ENCODE data around the gene THSD8.

The THSD8 gene

DNA sequence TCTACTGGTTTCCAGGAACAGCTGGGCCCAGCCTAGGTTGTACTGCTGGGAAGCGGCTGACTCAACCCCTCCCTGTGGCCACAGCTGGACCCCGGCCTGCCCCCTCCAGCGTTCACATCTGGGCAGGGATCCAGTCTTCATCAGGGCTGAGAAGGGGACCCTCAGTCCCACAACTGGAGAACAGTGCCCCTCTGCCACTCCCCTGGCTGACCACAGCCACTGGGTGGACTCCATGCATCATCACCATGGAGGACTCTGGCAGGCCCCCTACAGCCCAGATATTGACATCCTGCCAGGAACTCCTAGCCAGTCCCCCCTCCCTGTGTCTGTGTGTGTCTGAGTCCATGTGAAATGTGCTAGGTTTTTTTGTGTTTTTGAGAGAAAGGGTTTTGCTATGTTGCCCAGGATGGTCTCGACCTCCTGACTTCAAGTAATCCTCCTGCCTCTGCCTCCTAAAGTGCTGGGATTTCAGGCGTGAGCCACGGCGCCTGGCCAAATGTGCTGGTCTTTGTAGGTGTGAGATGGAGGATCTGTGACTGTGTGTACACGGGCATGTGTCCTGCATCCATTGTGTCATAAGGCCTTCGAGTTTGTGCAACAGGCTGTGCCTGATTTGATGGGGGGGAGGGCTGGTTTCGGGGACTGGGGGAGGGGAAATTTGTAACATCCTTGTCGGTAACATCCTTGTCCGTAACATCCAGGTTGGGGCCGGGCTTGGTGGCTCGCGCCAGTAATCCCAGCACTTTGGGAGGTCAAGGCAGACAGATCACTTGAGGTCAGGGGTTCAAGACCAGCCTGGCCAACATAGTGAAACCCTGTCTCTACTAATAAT, 22.5 kb upstream of the THSD8 start:
- no peak for DNase-seq (ENCODE audit: low read depth in 2 of 2)

DNA sequence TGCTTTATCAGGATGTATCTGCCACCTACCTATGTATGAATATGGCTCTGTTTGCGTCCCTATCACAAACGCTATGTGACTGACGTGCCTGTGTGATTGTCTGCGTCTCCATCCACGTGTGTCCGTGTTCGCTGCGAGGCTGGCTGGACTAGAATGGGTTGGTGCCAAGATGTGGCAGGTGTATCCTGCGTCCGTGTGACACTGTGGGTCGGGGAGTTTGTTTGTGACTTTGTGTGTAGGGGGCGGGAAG, 19.8 kb upstream of the THSD8 start:
- no peak for DNase-seq (ENCODE audit: low read depth in 2 of 2)

DNA sequence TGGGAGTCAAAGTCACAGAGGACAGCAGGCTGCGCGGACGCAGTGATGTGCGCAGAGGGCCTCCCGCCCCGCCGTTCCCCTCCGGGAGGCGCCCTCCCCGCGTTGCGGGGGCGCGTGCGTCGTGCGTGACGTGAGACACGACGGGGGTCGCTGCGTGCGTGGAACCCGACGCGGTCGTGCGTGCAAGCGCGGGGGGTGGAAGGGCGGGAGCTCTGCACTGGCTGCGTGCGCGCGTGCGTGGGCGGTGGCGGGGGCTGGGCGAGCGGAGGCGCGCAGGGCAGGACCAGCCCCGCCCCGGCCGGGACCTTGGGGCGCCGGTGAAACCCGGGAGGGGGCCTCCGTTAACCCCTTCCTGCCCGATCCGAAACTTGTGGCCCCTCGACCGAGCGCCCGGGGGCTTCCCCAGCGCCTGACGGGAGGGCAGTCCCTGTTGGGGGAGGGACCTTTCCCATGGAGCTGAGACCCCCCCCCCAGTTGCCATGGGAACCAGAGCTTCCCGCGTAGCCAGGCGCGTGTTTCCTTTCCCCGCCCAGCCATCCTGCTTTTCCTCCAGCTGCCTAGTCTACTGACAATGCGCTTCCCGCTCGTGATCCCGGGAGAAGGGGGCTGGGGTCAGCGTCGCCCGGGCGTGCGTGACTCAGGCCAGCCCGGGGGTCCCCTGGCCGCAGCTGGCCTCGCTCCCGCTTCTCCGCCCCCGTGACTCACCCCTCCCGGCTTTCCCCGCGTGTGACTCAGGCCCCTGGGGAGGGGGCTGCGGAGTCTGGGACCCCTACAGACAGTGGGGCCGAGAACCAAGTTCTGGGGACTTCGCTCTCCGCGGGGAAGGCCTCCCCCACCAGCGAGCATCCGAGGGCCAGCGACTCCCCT, 19.2 kb upstream of the THSD8 start:
- peak; percentile 90 to 91 for DNase-seq (ENCODE audit: low read depth in 2 of 2)

DNA sequence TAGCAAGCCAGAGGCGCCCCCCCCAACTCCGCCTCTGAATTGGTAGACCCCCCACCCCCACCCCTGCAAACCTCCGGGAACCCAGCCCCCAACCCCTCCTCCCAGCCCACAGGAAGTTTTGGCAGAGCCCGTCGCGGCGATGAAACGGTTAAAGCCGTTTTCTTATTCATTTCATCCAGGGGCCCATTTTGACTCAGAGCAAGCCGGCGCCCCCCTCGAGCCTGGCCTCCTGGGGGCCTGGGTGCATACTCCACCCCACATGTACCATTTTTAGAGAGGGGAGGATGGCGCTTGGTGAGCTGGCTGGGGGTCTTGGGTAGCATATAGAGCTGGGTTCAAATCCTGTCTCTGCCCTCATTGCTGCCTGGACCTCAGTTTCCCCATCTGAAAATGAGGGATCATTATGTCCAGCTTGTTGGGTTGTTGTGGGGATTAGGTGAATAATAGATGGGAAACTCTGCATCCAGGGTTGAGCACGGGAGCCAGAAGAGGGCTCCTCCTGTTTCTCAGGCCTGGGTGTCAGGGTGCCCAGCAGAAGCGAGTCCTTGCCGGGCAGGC, 18.5 kb upstream of the THSD8 start:
- DNase-seq (ENCODE audit: low read depth in 2 of 2) = no peak

DNA sequence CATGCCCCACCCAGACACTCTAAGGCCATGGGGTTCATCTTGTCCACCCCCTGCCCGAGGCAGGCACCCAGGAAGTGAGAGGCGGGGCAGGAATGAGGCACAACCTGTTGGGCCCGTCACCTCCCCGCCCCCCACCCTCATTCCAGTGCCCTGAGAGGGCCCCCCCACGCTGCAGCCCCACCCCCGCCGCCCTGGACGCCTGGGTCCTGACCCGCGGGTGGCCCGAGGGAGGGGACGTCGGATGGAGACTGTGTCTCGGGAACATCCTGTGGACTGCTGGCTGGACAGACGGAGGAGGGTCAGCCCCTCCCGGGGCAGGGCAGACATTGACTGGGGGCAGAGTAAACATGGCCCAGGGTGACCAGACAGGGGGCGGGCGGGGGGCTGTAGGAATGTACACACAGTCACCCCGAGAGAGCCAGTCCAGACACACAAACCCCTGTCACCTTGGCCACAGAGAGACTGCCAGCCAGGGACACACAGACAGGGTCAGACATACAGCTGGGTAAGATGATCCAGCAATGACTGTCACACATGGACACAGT, 17.9 kb upstream of the THSD8 start:
- no peak for DNase-seq (ENCODE audit: low read depth in 2 of 2)

DNA sequence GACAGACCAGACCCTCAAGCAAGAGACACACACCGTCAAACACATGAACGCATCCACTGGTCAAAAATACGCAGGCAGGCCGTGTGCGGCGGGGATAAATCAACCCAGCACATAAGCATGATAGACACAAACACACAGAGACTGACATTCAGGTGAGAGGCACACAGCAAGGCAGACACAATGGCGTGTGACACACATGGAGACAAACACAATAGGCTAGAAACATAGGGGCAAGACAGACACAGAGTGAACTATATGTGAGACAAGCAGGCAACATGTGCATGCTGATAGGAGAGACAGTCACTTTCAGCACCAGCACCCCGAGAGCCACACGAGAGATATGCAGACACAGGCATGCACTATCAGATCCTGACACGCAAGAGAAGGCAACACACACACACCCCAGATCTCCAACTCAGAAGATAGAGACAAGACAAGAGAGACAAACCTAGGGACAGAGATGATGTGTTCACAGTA, 17.4 kb upstream of the THSD8 start:
- DNase-seq (ENCODE audit: low read depth in 2 of 2) = no peak

DNA sequence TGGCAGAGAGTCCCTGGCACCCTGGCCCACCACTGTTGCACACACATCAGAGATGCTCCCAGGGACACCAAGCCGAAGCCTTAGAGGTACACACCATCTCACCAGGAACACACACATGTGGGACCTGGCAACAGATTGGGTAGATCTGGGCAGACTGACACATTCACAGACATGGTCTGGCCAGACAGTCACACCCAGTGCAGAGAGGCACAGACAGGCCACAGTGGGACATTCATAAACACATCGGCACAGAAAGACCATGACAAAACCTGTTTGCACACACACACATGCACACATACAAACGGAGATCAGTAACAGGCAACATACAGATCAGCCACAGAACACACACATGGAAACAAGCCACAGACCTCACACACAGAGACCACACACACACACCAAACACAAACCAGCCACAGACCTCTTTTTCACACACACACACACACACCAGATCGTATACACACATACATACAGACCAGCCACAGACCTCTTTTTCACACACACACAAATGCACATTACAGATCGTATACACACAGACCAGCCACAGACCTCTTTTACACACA, 16.9 kb upstream of the THSD8 start:
- no peak for DNase-seq (ENCODE audit: low read depth in 2 of 2)

DNA sequence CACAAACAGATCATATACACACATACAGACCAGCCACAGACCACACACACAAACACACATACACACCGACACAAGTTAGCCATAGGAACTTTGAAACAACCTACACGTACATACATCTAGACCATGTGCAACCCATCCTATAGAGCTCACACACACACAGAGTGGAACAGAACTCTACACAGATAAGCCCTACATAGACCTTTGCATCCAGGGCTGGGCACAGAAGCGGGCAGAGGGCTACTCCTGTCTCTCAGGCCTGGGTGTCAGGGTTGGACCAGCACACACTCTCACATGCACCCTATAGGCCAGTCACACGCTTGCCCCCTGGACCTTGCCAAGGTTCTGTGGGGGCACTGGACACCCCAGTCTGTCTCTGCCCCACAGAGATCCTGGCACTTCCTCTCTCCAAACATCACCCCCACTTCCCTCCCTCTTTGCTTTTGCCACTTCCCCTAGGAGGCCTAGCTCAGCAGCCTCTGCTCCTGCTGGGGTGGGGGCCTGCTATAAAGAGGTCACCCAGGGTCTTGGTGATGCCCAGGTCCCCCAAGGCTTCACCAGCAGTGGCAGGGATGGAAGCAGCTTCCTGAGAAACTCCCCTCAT, 16.3 kb upstream of the THSD8 start:
- DNase-seq (ENCODE audit: low read depth in 2 of 2) = no peak

DNA sequence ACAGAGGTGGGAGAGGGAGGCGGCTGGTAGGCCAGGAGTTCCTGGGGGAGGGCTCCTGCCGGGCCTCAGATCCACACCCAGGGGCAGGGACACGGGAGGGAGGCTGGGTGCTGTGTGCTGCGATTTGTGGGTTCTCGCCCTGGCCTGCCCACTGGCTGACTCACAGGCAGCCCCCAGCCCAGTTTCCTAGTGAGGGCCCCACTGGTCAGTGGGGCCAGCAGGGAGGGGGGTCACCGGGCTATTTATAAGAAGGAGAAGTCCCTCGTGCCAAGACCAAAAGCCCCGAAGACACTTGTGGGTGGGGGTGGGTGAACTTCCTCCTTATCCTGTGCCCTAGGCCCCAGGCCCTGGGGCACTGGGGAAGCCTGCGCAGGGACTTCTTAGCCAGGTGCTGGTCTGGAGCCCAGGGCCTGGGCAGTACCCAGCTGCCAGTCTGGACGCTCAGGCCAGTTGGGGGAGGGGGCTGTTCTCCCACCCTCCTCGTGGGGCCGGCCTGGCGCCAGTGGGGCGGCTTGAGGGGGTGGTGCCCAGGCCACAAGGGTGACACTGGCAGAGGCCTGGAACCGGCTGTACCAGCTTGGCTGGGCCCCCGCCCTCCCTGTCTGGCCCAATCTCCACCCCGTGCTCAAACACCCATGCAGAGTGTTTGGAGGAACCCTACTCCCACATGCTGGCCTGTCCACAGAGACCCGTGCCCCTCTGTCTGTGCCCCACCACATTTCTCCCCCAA, 15.6 kb upstream of the THSD8 start:
- no peak for DNase-seq (ENCODE audit: low read depth in 2 of 2)

DNA sequence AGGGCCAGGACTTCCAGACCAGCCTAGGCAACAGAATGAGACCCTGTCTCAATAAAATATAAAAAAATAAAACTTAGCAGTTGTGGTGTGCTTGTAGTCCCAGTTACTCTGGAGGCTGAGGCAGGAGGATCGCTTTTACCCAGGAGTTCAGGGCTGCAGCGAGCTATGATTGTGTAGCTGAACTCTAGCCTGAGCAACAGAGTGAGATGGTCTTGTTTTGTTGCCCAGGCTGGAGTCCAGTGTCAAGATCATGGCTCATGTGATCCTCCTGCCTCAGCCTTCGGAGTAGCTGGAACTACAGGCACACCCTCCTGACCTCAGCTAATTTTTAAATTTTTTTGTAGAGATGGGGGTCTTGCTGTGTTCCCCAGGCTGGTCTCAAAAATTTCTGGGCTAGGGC, 14.9 kb upstream of the THSD8 start:
- no peak for DNase-seq (ENCODE audit: low read depth in 2 of 2)

DNA sequence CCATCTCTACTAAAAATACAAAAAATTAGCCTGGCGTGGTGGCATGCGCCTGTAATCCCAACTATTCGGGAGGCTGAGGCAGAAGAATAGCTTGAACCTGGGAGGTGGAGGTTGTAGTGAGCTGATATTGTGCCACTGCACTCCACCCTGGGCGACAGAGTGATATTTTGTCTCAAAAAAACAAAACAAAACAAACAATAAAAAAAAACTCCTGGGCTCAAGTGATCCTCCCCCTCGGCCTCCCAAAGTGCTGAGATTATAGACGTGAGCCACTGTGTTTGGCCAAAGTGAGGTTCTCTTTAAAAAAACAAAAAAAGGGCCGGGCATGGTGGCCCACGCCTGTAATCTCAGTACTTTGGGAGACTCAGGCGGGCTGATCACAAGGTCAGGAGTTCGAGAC, 14.4 kb upstream of the THSD8 start:
- DNase-seq (ENCODE audit: low read depth in 2 of 2) = no peak

DNA sequence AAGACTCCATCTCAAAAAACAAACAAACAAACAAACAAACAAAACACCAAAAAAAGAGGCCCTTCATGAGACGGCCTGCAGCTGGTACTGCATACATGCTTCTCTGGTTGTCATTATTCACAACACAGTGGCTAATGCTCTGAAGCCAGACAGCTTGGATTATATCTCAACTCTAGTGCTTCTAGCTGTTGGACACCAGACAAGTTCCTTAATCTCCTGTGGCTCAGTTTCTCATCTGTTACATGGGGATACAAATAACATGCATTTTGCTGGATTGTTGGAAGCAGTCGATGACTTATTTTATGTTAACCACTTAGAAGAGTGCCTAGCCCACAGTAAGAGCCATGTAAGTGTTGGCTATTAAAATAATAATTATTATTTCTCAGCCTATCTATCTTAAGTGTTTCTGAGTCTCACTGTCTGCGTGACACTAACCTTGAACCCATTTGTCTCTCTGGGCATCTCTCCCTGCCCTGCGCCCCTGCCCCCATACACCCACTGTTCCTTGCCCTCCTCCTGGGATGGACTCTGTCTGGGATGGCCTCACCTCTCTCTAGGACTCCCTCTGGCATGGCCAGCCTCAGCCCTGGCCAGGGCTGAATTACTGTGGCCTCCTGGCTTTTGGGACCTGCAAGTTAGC, 13.7 kb upstream of the THSD8 start:
- DNase-seq (ENCODE audit: low read depth in 2 of 2) = no peak

DNA sequence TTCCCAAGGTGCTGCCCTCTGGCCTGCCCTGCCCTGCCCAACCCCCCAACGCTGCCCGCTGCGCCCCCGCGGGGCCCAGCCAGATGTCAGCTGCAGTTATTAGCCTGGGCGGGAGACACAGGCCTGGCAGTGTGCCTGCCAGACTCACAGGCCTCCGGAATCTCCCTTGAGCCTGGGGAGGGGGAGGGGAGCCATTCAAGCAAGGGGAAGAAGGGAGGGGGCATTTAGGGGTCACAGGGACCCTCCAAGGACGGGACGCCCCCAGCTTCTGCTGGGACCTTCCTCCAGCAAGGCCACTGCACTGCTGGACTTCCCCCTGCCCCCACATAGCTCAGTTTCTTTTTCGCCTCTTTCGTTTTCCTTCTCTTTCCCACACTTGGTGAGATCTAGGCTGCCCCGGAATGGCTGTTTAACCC, 13.2 kb upstream of the THSD8 start:
- DNase-seq (ENCODE audit: low read depth in 2 of 2) = peak in 1 of 2 donors; percentile 46

DNA sequence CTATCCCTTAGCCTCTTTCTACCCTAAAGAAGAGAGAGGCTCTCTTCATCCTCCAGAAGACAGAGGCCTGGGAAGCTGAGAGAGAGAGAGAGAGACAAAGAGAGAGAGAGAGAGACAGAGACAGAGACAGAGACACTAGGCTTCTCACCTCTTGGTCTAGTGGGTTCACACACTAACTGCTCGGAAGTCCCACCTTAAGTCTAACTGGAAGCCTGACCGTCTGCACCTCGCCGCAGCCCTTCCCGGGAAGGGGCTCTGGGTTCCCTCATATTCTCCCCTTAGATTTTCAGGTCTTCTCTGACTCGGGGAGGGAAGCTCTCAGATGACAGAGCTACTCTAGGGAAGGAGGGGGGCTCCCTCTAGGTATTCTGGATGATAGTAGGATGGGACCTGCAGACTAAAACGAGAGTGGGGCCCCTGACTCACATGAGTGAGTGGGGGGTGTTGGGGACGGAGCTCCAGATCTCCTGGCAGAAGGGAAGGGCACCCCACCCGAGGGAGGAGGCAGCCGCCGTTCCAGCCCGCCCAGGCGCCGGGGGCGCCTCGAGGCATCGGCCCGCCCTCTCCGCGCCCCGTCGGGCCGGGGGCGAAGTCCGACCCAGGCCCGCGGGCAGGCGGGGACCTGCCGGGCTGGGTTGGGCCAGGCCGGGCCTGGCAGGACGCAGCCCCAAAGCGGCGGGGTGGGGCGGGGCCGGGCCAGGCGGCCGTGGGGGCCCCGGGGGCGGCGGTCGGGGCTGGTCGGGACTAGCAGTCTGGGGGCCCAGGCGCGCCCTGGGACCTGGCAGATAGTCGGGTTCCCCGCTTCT, 12.6 kb upstream of the THSD8 start:
- peak in 1 of 2 donors; percentile 31 for DNase-seq (ENCODE audit: low read depth in 2 of 2)

DNA sequence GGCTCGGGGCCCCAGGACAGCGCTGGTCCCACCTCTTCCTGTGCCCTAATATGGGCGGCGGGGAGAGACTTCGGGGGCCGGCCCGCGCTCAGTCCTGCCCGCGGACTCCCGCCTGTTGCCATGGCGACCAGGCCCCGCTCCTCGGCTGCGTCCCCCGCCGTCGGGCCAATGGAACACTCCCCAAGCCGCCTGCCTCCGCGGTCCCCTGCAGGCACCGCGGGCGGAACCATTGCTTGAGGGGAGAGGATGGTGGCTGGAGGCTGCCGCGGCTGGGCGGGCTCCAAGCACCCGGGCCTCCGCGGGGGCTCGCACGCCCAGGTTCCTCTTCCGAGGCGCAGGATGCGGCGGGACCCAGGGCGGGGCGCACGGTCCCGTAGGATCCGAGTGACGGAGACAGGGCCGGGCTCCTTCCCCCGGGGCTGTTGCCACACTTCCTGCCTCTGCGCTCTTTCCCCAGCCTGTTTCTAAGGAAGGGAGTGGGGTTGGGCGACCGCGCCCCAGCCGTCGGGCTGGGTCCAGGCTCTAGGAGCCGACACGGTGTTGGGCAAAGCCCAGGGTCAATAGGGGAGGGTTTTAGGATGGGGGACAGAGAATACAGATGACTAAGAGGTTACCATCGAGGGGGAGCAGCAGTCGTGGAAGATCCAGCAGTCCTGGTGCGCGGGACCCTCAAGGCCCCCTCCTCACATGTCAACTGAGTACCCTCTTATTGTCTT, 11.8 kb upstream of the THSD8 start:
- DNase-seq (ENCODE audit: low read depth in 2 of 2) = peak; percentile 70 to 83

DNA sequence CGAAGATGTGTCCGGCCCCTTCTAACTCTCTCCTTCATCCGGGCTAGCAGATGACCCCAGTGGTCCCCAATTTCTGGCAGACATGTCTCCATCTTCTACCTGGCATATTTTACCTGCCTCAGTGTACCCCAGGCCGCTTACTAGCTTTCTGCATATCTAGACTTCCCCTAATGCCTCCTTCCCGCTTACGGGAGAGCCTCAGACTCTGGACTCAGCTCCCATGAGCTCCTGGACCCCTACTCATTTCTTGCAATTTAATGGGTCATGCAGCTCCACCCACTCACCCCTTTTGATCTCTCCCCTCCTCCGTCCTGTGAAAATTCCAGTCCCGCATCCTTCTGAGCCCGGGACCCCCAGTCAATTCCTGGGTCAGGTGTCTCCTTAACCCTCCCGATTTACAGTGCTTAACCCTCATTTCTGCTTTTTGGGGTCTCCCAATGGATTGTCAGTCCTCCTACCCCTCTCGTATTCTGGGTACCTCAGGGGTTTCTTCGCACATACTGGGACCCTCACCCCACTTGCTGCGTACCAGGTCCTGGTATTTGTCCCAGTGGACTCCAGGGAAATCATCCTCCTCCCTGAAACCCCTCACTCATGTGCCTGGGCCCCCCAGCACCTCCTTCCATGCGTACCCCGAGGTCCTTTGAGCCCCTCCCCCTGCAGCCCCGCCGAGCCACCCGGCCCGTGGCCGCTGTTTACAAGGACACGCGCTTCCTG, 11.1 kb upstream of the THSD8 start:
- no peak for DNase-seq (ENCODE audit: low read depth in 2 of 2)

DNA sequence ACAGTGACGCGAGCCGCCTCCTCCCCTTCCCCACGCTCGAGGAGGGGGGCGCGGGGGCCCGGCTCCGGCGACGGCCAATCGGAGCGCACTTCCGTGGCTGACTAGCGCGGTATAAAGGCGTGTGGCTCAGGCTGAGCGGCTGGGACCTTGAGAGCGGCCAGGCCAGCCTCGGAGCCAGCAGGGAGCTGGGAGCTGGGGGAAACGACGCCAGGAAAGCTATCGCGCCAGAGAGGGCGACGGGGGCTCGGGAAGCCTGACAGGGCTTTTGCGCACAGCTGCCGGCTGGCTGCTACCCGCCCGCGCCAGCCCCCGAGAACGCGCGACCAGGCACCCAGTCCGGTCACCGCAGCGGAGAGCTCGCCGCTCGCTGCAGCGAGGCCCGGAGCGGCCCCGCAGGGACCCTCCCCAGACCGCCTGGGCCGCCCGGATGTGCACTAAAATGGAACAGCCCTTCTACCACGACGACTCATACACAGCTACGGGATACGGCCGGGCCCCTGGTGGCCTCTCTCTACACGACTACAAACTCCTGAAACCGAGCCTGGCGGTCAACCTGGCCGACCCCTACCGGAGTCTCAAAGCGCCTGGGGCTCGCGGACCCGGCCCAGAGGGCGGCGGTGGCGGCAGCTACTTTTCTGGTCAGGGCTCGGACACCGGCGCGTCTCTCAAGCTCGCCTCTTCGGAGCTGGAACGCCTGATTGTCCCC, 10.4 kb upstream of the THSD8 start, which contains the start of gene JUNB:
JUNB (plus strand) TSS at position 142 of the 706 bp plus-strand sequence; CDS start at position 428, 286 bp downstream.
- peak; percentile 95 to 98 for DNase-seq (ENCODE audit: low read depth in 2 of 2)

All from stimulated activated CD4-positive, alpha-beta T cell treated with anti-CD3 and anti-CD28 coated beads, Interleukin-1b, Interleukin-23, amount 100 ng/mL, for 4 hours (primary cell).